H1 (cell line): ENCODE results near the gene REPIN1. TPM values are rescaled to one million over a fixed set of nuclear protein-coding genes. Genes with fewer than 3 reads are reported as not detected.

Experiments
- BCL11A ChIP-seq, 2 experiments: IDR thresholded peaks; one replicate each; pipeline ENCODE4 v1.6.1; 2011; ENCODE audit warnings: low read depth in 2 of 2, low read length in 2 of 2, mild to moderate bottlenecking in 2 of 2
- CBX8 ChIP-seq: fragments of 300-800, 300-1000 bp; sonication (generic); IDR thresholded peaks from 2 replicates; pipeline ENCODE4 v1.7.1; 2016; ENCODE audit warnings: low read depth, low read length, borderline replicate concordance
- EP300 ChIP-seq, 2 experiments: IDR thresholded peaks; 1 replicate in 1 of 2; 2 replicates in 1 of 2; pipeline ENCODE4 v1.6.1; 2011 to 2012; ENCODE audit warnings: low read depth in 2 of 2, low read length in 2 of 2, mild to moderate bottlenecking in 2 of 2, borderline replicate concordance in 1 of 2, inconsistent platforms in 1 of 2, moderate library complexity in 1 of 2
- GTF2F1 ChIP-seq: IDR thresholded peaks from 2 replicates; pipeline ENCODE4 v1.6.1; 2012; ENCODE audit warnings: low read depth, low read length, improper control_type of control experiment, borderline replicate concordance
- JUND ChIP-seq: IDR thresholded peaks from 2 replicates; pipeline ENCODE4 v1.6.1; 2011; ENCODE audit warnings: mild to moderate bottlenecking, improper control_type of control experiment, low read length
- RFX5 ChIP-seq: IDR thresholded peaks from 2 replicates; pipeline ENCODE4 v1.6.1; 2011; ENCODE audit warnings: low read depth, low read length, improper control_type of control experiment, borderline replicate concordance
- SIN3A ChIP-seq, 2 experiments: IDR thresholded peaks in 1 of 2; conservative IDR thresholded peaks in 1 of 2; 2 replicates each; pipeline ENCODE4 v1.6.1; 2011 to 2012; ENCODE audit warnings: low read length in 2 of 2, improper control_type of control experiment in 1 of 2, low read depth in 1 of 2, mild to moderate bottlenecking in 1 of 2
- SRF ChIP-seq: IDR thresholded peaks from 2 replicates; pipeline ENCODE4 v1.6.1; 2011; ENCODE audit warnings: mild to moderate bottlenecking, low read depth, low read length, moderate library complexity
- TBP ChIP-seq: IDR thresholded peaks from 2 replicates; pipeline ENCODE4 v1.6.1; 2011; ENCODE audit warnings: low read depth, low read length, improper control_type of control experiment
- polyA plus RNA-seq, 7 experiments: library from polyadenylated mRNA; depleted of rRNA in 3 of 7; stranded (reverse) in 5 of 7; unstranded in 2 of 7; fragments of >200 nt in 5 of 7; fragments of 200-250 nt in 2 of 7; gene quantifications; 1 replicate in 5 of 7; 2 replicates in 1 of 7; 4 replicates in 1 of 7; pipeline versions ENCODE4 v1.2.1 to v1.2.3, GENCODE V29; 2011 to 2013; ENCODE audit warnings: missing spikeins in 2 of 7, mixed read lengths in 2 of 7
- total RNA-seq: library from RNA; stranded (reverse); fragmentation: NEBNext Ultra II Directional; extraction: Animal tissue kit (Norgen Biotek cat#: 25700); gene quantifications from 2 replicates; pipeline ENCODE4 v1.2.1, GENCODE V29; 2021
- TF ChIP-seq, protein P1 (sequence below): fragments of 300-600 bp; sonication (generic); IDR thresholded peaks from 2 replicates; pipeline ENCODE4 v1.7.1; 2012; ENCODE audit warnings: low read length, moderate library complexity, mild to moderate bottlenecking, inconsistent platforms; ENCODE audit not compliant: insufficient replicate concordance

REPIN1 gene
- total and polyA plus RNA-seq, 2 of the 8 experiments (the other 6 are each of a cell fraction or from before 2014, with no cell fraction given), result 98.6 to 125 TPM

DNA sequence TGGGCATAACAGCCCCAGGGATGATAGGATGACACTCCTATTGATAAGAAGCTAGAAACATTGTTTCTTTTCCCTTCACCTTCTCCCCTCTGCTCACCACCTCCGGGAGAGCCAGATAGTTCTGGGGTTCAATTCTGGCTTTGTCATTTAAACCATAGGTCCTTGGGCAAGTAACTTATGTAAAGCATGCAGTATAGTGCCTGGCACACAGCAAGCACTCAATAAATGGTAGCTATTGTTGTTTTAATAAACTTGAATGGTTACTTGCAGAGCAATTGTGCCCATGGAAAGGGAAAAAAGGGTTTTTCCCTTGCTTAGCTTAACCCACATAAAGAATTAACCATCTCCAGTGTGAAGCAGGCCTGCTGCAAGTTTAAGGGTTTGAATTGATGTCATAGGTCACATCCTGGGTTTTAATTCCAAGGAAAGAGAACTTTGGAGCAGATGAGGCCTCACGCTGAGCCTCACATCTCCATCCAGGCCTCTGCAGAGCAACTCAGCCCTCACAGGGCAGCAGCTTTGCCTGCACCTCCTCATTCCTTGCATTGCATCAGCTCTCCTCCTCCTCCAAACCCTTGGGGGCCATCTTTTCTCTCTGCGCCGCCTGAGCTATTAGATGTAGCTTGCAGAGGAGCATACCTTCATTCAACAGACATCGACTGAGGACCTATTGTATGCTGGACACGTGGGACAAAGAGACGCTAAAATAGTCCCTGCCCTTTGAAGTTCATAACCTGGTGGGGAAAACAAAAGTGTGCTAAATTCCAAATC, 33.4 kb downstream of the REPIN1 start (continued):
- TF ChIP-seq, protein P1, sequence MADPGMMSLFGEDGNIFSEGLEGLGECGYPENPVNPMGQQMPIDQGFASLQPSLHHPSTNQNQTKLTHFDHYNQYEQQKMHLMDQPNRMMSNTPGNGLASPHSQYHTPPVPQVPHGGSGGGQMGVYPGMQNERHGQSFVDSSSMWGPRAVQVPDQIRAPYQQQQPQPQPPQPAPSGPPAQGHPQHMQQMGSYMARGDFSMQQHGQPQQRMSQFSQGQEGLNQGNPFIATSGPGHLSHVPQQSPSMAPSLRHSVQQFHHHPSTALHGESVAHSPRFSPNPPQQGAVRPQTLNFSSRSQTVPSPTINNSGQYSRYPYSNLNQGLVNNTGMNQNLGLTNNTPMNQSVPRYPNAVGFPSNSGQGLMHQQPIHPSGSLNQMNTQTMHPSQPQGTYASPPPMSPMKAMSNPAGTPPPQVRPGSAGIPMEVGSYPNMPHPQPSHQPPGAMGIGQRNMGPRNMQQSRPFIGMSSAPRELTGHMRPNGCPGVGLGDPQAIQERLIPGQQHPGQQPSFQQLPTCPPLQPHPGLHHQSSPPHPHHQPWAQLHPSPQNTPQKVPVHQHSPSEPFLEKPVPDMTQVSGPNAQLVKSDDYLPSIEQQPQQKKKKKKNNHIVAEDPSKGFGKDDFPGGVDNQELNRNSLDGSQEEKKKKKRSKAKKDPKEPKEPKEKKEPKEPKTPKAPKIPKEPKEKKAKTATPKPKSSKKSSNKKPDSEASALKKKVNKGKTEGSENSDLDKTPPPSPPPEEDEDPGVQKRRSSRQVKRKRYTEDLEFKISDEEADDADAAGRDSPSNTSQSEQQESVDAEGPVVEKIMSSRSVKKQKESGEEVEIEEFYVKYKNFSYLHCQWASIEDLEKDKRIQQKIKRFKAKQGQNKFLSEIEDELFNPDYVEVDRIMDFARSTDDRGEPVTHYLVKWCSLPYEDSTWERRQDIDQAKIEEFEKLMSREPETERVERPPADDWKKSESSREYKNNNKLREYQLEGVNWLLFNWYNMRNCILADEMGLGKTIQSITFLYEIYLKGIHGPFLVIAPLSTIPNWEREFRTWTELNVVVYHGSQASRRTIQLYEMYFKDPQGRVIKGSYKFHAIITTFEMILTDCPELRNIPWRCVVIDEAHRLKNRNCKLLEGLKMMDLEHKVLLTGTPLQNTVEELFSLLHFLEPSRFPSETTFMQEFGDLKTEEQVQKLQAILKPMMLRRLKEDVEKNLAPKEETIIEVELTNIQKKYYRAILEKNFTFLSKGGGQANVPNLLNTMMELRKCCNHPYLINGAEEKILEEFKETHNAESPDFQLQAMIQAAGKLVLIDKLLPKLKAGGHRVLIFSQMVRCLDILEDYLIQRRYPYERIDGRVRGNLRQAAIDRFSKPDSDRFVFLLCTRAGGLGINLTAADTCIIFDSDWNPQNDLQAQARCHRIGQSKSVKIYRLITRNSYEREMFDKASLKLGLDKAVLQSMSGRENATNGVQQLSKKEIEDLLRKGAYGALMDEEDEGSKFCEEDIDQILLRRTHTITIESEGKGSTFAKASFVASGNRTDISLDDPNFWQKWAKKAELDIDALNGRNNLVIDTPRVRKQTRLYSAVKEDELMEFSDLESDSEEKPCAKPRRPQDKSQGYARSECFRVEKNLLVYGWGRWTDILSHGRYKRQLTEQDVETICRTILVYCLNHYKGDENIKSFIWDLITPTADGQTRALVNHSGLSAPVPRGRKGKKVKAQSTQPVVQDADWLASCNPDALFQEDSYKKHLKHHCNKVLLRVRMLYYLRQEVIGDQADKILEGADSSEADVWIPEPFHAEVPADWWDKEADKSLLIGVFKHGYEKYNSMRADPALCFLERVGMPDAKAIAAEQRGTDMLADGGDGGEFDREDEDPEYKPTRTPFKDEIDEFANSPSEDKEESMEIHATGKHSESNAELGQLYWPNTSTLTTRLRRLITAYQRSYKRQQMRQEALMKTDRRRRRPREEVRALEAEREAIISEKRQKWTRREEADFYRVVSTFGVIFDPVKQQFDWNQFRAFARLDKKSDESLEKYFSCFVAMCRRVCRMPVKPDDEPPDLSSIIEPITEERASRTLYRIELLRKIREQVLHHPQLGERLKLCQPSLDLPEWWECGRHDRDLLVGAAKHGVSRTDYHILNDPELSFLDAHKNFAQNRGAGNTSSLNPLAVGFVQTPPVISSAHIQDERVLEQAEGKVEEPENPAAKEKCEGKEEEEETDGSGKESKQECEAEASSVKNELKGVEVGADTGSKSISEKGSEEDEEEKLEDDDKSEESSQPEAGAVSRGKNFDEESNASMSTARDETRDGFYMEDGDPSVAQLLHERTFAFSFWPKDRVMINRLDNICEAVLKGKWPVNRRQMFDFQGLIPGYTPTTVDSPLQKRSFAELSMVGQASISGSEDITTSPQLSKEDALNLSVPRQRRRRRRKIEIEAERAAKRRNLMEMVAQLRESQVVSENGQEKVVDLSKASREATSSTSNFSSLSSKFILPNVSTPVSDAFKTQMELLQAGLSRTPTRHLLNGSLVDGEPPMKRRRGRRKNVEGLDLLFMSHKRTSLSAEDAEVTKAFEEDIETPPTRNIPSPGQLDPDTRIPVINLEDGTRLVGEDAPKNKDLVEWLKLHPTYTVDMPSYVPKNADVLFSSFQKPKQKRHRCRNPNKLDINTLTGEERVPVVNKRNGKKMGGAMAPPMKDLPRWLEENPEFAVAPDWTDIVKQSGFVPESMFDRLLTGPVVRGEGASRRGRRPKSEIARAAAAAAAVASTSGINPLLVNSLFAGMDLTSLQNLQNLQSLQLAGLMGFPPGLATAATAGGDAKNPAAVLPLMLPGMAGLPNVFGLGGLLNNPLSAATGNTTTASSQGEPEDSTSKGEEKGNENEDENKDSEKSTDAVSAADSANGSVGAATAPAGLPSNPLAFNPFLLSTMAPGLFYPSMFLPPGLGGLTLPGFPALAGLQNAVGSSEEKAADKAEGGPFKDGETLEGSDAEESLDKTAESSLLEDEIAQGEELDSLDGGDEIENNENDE, result peak; percentile 73
- TF ChIP-seq CBX8 (no peak), GTF2F1 (no peak), BCL11A (IDR thresholded peaks at IDR 0.05; ENCODE audit: low read depth in 2 of 2, low read length in 2 of 2) (no peak), SIN3A (conservative IDR thresholded peaks at IDR 0.05 in 1 of 2, IDR thresholded peaks at IDR 0.05 in 1 of 2; ENCODE audit: low read depth in 1 of 2, low read length in 2 of 2) (no peak), JUND (0 out of 2 replicates have a peak, but pooled peaks have one; percentile 50), EP300 (IDR thresholded peaks at IDR 0.05; ENCODE audit: borderline replicate concordance in 1 of 2, low read depth in 2 of 2, low read length in 2 of 2) (peak in 1 of 2 experiments; percentile 67; a peak in 1 of 3 replicates), SRF (no peak), TBP (peak; percentile 71), RFX5 (no peak)
